PC-9 (cell line): ENCODE data around the gene AMPD2. TPM values are rescaled to one million over a fixed set of nuclear protein-coding genes. Genes with fewer than 3 reads are reported as not detected.

Experiments used
- BruUV-seq: library from RNA; stranded (reverse); fragments of 400-500 nt; replicated peaks from 2 replicates; lab custom pipeline; 2021; lab: Mats Ljungman, UMichigan
- CTCF ChIA-PET: fragments of 300-600 bp; sonication (Branson Sonifier 250); formaldehyde crosslinking; loops from one replicate; lab custom pipeline; 2022; ENCODE audit warnings: antibody characterized with exemption; lab: Charles Lee
- POLR2A ChIA-PET: fragments of 300-600 bp; sonication (Branson Sonifier 250); formaldehyde crosslinking; loops from one replicate; lab custom pipeline; 2022; ENCODE audit warnings: antibody characterized with exemption; ENCODE audit not compliant: unreplicated experiment; lab: Charles Lee
- DNase-seq, 2 experiments: peaks; one replicate each; pipeline versions ENCODE4 v3.0.0 to v3.0.0-alpha.2; 2015 to 2022; ENCODE audit warnings: mixed read lengths in 1 of 2
- H2AFZ ChIP-seq: fragments of 200-600 bp; sonication (generic); 2 replicates; pipeline ENCODE4 v1.8.1; 2017; ENCODE audit warnings: antibody characterized with exemption
- H3F3A ChIP-seq: fragments of 200-600 bp; sonication (generic); 2 replicates; pipeline ENCODE4 v1.8.1; 2017; ENCODE audit warnings: antibody characterized with exemption, mild to moderate bottlenecking, low read depth; ENCODE audit not compliant: insufficient read depth
- H3K27ac ChIP-seq: fragments of 200-600 bp; sonication (generic); 2 replicates; pipeline ENCODE4 v1.6.1; 2016; ENCODE audit warnings: mixed run types
- H3K27me3 ChIP-seq: fragments of 200-600 bp; sonication (generic); 2 replicates; pipeline ENCODE4 v1.6.1; 2016; ENCODE audit warnings: low read depth, mixed run types; ENCODE audit not compliant: insufficient read depth
- H3K36me3 ChIP-seq: fragments of 200-600 bp; sonication (generic); 2 replicates; pipeline ENCODE4 v1.6.1; 2016; ENCODE audit warnings: low read depth, mixed run types
- H3K4me1 ChIP-seq: fragments of 200-600 bp; sonication (generic); replicated peaks from 2 replicates; pipeline ENCODE4 v1.6.1; 2016; ENCODE audit warnings: mixed run types; ENCODE audit not compliant: insufficient read depth
- H3K4me2 ChIP-seq: fragments of 200-600 bp; sonication (generic); 2 replicates; pipeline ENCODE4 v1.6.1; 2017; ENCODE audit warnings: mixed run types
- H3K4me3 ChIP-seq: fragments of 200-600 bp; sonication (generic); 2 replicates; pipeline ENCODE4 v1.6.1; 2016; ENCODE audit warnings: mixed run types
- H3K79me2 ChIP-seq: fragments of 200-600 bp; sonication (generic); 2 replicates; pipeline ENCODE4 v1.6.1; 2017; ENCODE audit warnings: low read depth, mixed run types
- H3K9me2 ChIP-seq: fragments of 200-600 bp; sonication (generic); 2 replicates; pipeline ENCODE4 v1.8.1; 2017; ENCODE audit warnings: mild to moderate bottlenecking; ENCODE audit not compliant: insufficient read depth
- H3K9me3 ChIP-seq: fragments of 200-600 bp; sonication (generic); 2 replicates; pipeline ENCODE4 v1.8.1; 2016; ENCODE audit warnings: low read depth; ENCODE audit not compliant: insufficient read depth
- H4K20me1 ChIP-seq: fragments of 200-600 bp; sonication (generic); 2 replicates; pipeline ENCODE4 v1.8.1; 2017; ENCODE audit not compliant: insufficient read depth
- EZH2 ChIP-seq: fragments of 200-600 bp; sonication (generic); IDR thresholded peaks from 2 replicates; pipeline ENCODE4 v1.8.0; 2017; ENCODE audit warnings: antibody characterized with exemption, low read depth
- intact Hi-C: fragments of 100-400 bp; cut with micrococcal nuclease; formaldehyde crosslinking; loops from one replicate; pipeline ENCODE4 v1.10.0; 2022; ENCODE audit not compliant: unreplicated experiment
- total RNA-seq: library from RNA; stranded (reverse); gene quantifications from 2 replicates; pipeline ENCODE4 v1.2.3, GENCODE V29; 2021
- TF ChIP-seq, protein P1 (sequence below): fragments of 200-600 bp; sonication (generic); conservative IDR thresholded peaks from 2 replicates; pipeline ENCODE4 v1.6.1; 2017; ENCODE audit warnings: mixed run types, antibody characterized with exemption, mild to moderate bottlenecking, moderate library complexity

The AMPD2 gene
- total RNA-seq, 1 experiment from 2014 or later: 66.7 TPM

DNA sequence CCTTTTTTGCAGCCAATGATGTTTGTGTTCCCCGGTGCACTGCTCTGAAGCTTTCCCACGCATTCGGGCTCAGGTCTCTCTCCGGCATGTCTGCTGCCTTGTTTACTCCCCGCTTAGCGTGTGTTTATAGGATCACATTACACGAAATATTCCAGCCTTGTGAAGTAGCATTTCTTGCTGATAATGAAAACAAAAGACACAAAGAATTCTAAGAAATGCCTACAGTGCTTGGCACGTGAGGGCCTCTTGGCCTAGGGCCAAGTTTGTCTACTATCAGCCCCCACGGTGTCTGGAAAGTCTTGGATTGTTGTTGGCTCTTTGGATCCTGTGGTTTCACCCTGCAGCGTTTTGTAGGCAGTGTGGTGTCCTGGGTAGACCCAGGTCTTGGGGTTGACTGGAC lies 25.0 kb downstream of the AMPD2 start:
- H3K79me2 ChIP-seq: no peaks in the 10 kb centered on the region
- H3K4me1 ChIP-seq: peaks cover 10% of the 10 kb centered on the region
- H4K20me1 ChIP-seq: no peaks in the 10 kb centered on the region
- TF ChIP-seq, protein P1, sequence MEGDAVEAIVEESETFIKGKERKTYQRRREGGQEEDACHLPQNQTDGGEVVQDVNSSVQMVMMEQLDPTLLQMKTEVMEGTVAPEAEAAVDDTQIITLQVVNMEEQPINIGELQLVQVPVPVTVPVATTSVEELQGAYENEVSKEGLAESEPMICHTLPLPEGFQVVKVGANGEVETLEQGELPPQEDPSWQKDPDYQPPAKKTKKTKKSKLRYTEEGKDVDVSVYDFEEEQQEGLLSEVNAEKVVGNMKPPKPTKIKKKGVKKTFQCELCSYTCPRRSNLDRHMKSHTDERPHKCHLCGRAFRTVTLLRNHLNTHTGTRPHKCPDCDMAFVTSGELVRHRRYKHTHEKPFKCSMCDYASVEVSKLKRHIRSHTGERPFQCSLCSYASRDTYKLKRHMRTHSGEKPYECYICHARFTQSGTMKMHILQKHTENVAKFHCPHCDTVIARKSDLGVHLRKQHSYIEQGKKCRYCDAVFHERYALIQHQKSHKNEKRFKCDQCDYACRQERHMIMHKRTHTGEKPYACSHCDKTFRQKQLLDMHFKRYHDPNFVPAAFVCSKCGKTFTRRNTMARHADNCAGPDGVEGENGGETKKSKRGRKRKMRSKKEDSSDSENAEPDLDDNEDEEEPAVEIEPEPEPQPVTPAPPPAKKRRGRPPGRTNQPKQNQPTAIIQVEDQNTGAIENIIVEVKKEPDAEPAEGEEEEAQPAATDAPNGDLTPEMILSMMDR: no peak
- TF ChIP-seq EZH2: no peak
- no peak overlapping the region for H3K4me3 ChIP-seq
- no TSS peak for BruUV-seq
- H2AFZ ChIP-seq: no peak overlapping the region
- no peak for DNase-seq
- H3K36me3 ChIP-seq: no peaks in the 10 kb centered on the region
- no peak overlapping the region for H3K4me2 ChIP-seq
- no peaks in the 10 kb centered on the region for H3K27me3 ChIP-seq
- no peaks in the 10 kb centered on the region for H3K9me3 ChIP-seq
- H3K27ac ChIP-seq: no peak overlapping the region
- H3F3A ChIP-seq: 0 out of 2 replicates have a peak, but pooled peaks cover 3% of the 10 kb centered on the region
- no peaks in the 10 kb centered on the region for H3K9me2 ChIP-seq
- intact Hi-C loops: loop anchor here (5.0 kb wide), 1 partner anchor 368 kb away; no protein-coding TSS in a partner anchor
- ChIA-PET POLR2A (no interaction called here), CTCF (no interaction called here)

DNA sequence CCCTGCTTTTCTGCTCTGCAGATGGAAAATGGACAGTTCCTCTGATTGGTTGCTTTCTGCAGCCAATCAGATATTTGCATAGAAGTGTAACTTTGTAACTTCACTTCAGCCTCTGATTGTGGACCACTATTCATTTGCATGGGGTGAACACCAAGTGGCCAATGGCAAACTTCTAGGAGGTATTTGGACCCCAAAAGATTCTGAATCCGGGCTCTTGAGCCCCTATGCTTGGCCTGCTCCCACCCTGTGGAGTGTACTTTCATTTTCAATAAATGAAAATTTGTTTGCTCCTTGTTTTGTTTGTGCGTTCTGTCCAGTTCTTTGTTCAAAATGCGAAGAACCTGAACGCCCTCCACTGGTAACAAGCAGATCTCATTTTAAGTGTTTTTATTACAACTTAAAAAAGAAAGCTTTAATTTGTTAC lies 29.9 kb downstream of the AMPD2 start:
- peak in 1 of 2 experiments; percentile 26 for DNase-seq
- no peaks in the 10 kb centered on the region for H3K79me2 ChIP-seq
- CTCF ChIA-PET: interaction anchor here (1.6 to 3.1 kb wide), 3 partner anchors 10 to 335 kb away, joined by 4 to 20 read pairs (median 13); partner anchors contain the start of gene AHCYL1
- no peak overlapping the region for H3K4me2 ChIP-seq
- intact Hi-C loops: no loop called here
- TF ChIP-seq, protein P1: no peak
- TF ChIP-seq EZH2: no peak
- H3K27ac ChIP-seq: no peak overlapping the region
- no TSS peak for BruUV-seq
- POLR2A ChIA-PET: interaction anchor here (0.5 kb wide), 1 partner anchor 335 kb away, joined by 3 read pairs; the partner anchor contains the start of gene AHCYL1
- H3K4me3 ChIP-seq: no peak overlapping the region
- H3K36me3 ChIP-seq: no peaks in the 10 kb centered on the region
- H4K20me1 ChIP-seq: no peaks in the 10 kb centered on the region
- peaks cover 12% of the 10 kb centered on the region; the same call in 1 of the 2 replicates for H3F3A ChIP-seq
- H3K4me1 ChIP-seq: peaks cover 41% of the 10 kb centered on the region
- no peaks in the 10 kb centered on the region for H3K9me2 ChIP-seq
- H3K9me3 ChIP-seq: no peaks in the 10 kb centered on the region; the same call in 1 of the 2 replicates
- H3K27me3 ChIP-seq: no peaks in the 10 kb centered on the region
- H2AFZ ChIP-seq: no peak overlapping the region

DNA sequence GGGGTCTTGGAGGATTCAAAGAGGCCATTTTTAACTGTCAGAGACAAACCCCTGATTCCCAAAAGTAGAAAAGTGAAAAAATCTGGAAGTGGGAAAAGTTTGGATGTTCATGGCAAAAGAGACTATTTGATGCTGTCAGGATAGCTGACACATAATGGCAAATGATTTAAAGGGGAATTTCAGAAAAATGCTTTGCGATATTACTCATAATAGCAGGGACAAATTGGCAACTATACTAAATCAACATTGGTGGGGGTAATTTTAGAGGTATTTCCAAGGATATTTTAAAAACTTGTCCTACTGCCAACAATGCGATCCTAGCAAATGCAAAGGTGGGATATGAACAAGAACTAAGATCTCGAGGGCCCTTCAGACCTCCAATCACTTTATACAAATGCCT lies 31.0 kb downstream of the AMPD2 start:
- Histone ChIP-seq H3K79me2 (no peaks in the 10 kb centered on the region), H3F3A (peaks cover 12% of the 10 kb centered on the region; the same call in 1 of the 2 replicates), H3K9me3 (peaks cover 3% of the 10 kb centered on the region; the same call in 1 of the 2 replicates), H4K20me1 (no peaks in the 10 kb centered on the region), H3K4me2 (peak overlapping the region; percentile 41), H3K27me3 (no peaks in the 10 kb centered on the region), H2AFZ (no peak overlapping the region), H3K27ac (0 out of 2 replicates have a peak overlapping the region, but pooled peaks have one; percentile 5), H3K4me1 (peaks cover 50% of the 10 kb centered on the region), H3K9me2 (no peaks in the 10 kb centered on the region), H3K4me3 (no peak overlapping the region), H3K36me3 (no peaks in the 10 kb centered on the region)
- no TSS peak for BruUV-seq
- TF ChIP-seq, protein P1: no peak
- TF ChIP-seq EZH2: no peak
- ChIA-PET POLR2A (interaction anchor here (0.6 kb wide), 1 partner anchor 167 kb away, joined by 3 read pairs; no protein-coding TSS in a partner anchor), CTCF (interaction anchor here (0.5 to 3.1 kb wide), 6 partner anchors 11 to 1083 kb away, joined by 3 to 20 read pairs (median 4); partner anchors contain the start of gene AHCYL1)
- intact Hi-C loops: no loop called here
- DNase-seq: peak in 1 of 2 experiments; percentile 72
